GM20000 (cell line): Measurements from ENCODE around the gene BCL11A.

Experiments used
- DNase-seq: peaks from one replicate; pipeline ENCODE4 v3.0.0; 2012; ENCODE audit warnings: low spot score
- TF ChIP-seq, protein P1 (sequence below): IDR thresholded peaks from 2 replicates; pipeline ENCODE4 v1.5.1; 2012; ENCODE audit warnings: mild to moderate bottlenecking, control low read depth; ENCODE audit errors: extremely low read depth, missing control alignments

The BCL11A gene

DNA sequence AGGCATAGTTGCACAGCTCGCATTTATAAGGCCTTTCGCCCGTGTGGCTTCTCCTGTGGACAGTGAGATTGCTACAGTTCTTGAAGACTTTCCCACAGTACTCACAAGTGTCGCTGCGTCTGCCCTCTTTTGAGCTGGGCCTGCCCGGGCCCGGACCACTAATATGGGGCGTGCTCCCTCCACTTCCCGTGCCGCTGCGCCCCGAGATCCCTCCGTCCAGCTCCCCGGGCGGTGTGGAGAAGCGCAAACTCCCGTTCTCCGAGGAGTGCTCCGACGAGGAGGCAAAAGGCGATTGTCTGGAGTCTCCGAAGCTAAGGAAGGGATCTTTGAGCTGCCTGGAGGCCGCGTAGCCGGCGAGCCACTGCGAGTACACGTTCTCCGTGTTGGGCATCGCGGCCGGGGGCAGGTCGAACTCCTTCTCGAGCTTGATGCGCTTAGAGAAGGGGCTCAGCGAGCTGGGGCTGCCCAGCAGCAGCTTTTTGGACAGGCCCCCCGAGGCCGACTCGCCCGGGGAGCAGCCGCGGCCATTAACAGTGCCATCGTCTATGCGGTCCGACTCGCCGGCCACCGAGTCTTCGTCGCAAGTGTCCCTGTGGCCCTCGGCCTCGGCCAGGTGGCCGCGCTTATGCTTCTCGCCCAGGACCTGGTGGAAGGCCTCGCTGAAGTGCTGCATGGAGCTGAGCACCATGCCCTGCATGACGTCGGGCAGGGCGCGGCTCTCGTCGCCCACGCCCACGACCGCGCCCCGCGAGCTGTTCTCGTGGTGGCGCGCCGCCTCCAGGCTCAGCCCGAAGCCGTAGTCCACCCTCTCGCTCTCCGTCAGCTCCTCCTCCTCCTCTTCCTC is 92.7 kb downstream of the BCL11A start:
- TF ChIP-seq, protein P1, sequence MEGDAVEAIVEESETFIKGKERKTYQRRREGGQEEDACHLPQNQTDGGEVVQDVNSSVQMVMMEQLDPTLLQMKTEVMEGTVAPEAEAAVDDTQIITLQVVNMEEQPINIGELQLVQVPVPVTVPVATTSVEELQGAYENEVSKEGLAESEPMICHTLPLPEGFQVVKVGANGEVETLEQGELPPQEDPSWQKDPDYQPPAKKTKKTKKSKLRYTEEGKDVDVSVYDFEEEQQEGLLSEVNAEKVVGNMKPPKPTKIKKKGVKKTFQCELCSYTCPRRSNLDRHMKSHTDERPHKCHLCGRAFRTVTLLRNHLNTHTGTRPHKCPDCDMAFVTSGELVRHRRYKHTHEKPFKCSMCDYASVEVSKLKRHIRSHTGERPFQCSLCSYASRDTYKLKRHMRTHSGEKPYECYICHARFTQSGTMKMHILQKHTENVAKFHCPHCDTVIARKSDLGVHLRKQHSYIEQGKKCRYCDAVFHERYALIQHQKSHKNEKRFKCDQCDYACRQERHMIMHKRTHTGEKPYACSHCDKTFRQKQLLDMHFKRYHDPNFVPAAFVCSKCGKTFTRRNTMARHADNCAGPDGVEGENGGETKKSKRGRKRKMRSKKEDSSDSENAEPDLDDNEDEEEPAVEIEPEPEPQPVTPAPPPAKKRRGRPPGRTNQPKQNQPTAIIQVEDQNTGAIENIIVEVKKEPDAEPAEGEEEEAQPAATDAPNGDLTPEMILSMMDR = no peak
- no peak for DNase-seq

DNA sequence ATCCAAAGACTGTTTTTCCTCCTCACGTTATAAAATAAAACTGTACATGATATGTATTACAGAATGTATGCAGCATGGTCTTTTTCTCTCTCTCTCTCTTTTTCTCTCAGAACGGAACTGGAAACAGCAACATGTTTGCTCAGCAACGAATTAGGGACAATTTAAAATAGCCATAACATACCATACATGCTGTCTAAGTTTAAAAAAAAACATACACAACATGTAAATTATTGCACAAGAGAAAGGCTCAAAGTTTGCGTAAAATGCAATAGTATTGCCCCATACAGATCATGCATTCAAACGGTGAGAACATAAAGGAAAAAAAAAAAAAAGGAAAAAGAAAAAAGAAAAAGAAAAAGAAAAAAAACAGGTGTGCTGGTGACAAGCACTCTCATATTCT is 93.6 kb downstream of the BCL11A start:
- TF ChIP-seq, protein P1 = no peak
- DNase-seq = no peak

DNA sequence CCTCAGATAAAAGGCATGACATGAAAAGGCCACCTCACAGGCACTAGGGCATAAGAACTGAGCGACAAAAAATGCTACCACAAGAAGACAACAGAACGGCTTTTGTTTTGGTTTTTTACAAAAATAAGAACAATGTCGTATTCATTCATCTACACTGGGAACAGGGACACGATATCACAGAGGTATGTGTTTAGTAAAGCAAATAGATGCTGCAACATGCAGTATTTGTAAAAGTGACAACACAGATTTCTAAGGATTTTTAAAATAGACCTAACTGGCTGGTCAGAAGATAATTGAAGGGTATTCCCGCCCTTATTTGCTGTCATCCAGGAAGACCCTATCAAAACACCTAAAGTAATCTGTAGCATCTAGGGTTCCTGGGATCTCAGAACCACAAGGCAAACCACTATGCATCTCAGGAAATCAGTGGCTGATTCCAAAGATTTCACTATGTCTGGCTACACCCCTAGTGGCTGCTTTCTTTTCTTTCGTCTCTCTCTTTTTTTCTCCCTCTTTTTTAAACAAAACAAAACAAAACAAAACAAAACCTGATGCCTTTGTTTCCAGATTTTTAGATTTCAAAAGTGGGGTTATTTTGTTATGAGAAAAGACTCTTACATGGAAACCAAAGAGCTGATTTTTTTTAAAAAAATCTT is 97.2 kb downstream of the BCL11A start:
- no peak for DNase-seq
- TF ChIP-seq, protein P1 = no peak

DNA sequence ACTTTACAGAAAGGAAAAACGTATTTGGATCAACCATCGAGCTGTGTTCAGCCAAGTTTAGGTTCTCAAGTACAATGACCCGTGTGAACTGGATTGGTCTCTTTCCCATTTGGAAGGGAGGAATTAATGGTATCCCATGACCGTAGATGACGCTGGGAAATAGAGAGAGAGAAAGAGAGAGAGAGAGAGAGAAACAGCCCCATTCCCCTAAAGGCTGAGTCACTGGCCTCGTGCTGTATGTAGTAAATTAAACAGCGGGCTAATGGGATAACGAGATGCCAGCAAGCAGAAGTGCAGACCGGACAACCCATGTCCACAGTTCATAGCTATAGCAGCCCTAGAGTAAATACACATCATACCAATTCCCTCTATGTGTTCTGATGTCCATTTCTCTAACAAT is 99.6 kb downstream of the BCL11A start:
- TF ChIP-seq, protein P1 = no peak
- no peak for DNase-seq

DNA sequence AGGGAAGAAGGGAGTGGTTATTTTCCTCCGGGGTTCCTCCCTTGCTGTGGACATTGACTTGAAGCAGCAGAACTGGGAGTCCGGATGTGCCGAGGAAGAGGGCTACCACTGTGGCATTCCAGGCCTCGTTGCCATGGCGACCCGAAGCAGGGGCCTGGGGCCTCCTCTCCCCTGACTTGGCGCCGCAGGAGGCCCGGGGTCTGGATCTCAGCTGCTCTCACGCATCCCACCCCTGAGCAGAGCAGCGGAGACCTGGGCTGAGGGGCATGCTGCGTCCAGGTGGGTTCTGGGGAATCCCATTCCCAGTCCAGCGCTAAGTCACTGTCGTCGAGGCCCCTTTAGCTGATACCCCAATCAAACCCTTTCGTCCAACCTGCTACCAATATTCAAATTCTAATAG is 100.2 kb downstream of the BCL11A start:
- no peak for DNase-seq
- TF ChIP-seq, protein P1 = no peak

DNA sequence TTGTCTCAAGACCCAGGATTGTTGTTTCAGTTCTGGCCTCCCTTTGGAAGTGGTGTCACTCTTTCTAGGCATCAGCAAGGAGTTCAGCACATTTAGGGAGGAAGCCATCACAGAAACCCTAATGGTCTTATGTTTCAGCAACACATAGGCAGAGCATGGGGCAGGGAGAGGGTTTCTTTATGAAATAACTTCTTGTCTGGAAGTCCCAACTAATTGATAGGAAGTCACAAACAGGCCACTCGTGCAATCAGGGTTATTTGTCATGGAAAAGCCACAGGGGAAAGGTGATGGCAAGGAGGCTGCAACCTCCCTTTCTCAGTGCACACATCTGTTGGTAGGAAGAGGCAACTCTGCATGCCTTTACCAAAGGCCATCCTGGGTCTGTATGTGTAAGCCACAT is 103.0 kb downstream of the BCL11A start:
- TF ChIP-seq, protein P1 = no peak
- no peak for DNase-seq

DNA sequence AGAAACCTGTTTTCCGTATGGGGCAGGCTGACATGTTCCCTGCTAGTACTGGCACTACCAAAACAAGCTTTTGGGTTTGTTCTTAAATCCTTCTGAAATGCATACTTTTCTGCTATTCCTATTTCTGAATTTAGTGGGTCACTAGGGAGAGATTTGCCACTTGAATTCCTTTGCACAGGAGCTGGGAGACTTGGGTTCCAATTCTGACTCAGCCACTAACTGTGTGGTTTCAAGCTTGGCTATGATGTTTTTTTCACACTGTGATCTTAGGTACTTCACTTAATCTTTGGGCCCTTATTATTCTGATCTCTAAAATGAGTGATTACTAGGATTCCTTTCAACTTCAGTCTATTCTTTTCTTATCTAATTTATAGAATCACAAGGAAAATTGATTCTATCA is 105.5 kb downstream of the BCL11A start:
- no peak for DNase-seq
- TF ChIP-seq, protein P1 = no peak
